Loucy (cell line): Measurements from ENCODE around the gene ANO1.

Source experiments
- H2AFZ ChIP-seq: fragments of 200-600 bp; sonication (generic); 2 replicates; pipeline ENCODE4 v1.6.0; 2016; ENCODE audit warnings: antibody characterized with exemption, mild to moderate bottlenecking, low read length, moderate library complexity
- H3F3A ChIP-seq: fragments of 200-600 bp; 2 replicates; pipeline ENCODE4 v1.6.0; 2016; ENCODE audit warnings: antibody characterized with exemption, low read depth, mild to moderate bottlenecking
- H3K27me3 ChIP-seq: fragments of 200-600 bp; sonication (generic); 2 replicates; pipeline ENCODE4 v1.6.1; 2014; ENCODE audit warnings: low read length, mild to moderate bottlenecking; ENCODE audit not compliant: insufficient read depth, poor library complexity, severe bottlenecking
- H3K36me3 ChIP-seq: fragments of 200-600 bp; sonication (generic); 2 replicates; pipeline ENCODE4 v1.6.1; 2016; ENCODE audit warnings: low read length; ENCODE audit not compliant: insufficient read depth
- H3K4me1 ChIP-seq: fragments of 200-600 bp; sonication (generic); 2 replicates; pipeline ENCODE4 v1.5.1; 2014; ENCODE audit warnings: low read length, mild to moderate bottlenecking; ENCODE audit not compliant: insufficient read depth, poor library complexity, severe bottlenecking
- H3K4me2 ChIP-seq: fragments of 200-600 bp; sonication (generic); 2 replicates; pipeline ENCODE4 v1.6.0; 2014; ENCODE audit warnings: antibody characterized with exemption, low read length, low read depth, mild to moderate bottlenecking; ENCODE audit not compliant: poor library complexity, severe bottlenecking
- H3K4me3 ChIP-seq: fragments of 200-600 bp; sonication (generic); 2 replicates; pipeline ENCODE4 v1.5.1; 2014; ENCODE audit warnings: low read length, mild to moderate bottlenecking, mixed read lengths; ENCODE audit not compliant: poor library complexity, severe bottlenecking
- H3K79me2 ChIP-seq: fragments of 200-600 bp; sonication (generic); 2 replicates; pipeline ENCODE4 v1.6.1; 2014; ENCODE audit warnings: low read length; ENCODE audit not compliant: insufficient read depth
- H3K9ac ChIP-seq: fragments of 200-600 bp; sonication (generic); 2 replicates; pipeline ENCODE4 v1.6.0; 2014; ENCODE audit warnings: mild to moderate bottlenecking, low read depth, low read length, moderate library complexity; ENCODE audit not compliant: poor library complexity, severe bottlenecking
- H3K9me2 ChIP-seq: fragments of 200-600 bp; sonication (generic); replicated peaks from 2 replicates; pipeline ENCODE4 v1.6.1; 2016; ENCODE audit warnings: low read depth, low read length, mixed read lengths
- H3K9me3 ChIP-seq: fragments of 200-600 bp; sonication (generic); 2 replicates; pipeline ENCODE4 v1.6.1; 2014; ENCODE audit warnings: mild to moderate bottlenecking, antibody characterized with exemption, low read length, low read depth; ENCODE audit not compliant: insufficient read depth
- H4K20me1 ChIP-seq: fragments of 200-600 bp; sonication (generic); 2 replicates; pipeline ENCODE4 v1.6.0; 2014; ENCODE audit warnings: antibody characterized with exemption, low read length, mild to moderate bottlenecking; ENCODE audit not compliant: insufficient read depth, poor library complexity, severe bottlenecking
- CTCF ChIP-seq: fragments of 200-600 bp; sonication (generic); conservative IDR thresholded peaks from 2 replicates; pipeline ENCODE4 v1.5.1; 2014; ENCODE audit warnings: mild to moderate bottlenecking, antibody characterized with exemption, low read length
- EZH2phosphoT487 ChIP-seq: fragments of 200-600 bp; IDR thresholded peaks from 2 replicates; pipeline ENCODE4 v1.6.1; 2018; ENCODE audit warnings: antibody characterized with exemption, mild to moderate bottlenecking, moderate library complexity, borderline replicate concordance

ANO1 gene

GRCh38 chr11:70209391-70209912, 131.3 kb downstream of the ANO1 start:
- H3F3A ChIP-seq = no peaks in the 10 kb centered on the region
- H3K79me2 ChIP-seq = peaks cover 40% of the 10 kb centered on the region
- H3K27me3 ChIP-seq = no peaks in the 10 kb centered on the region
- H3K4me3 ChIP-seq = no peak overlapping the region
- no peak overlapping the region for H2AFZ ChIP-seq
- TF ChIP-seq CTCF (no peak), EZH2phosphoT487 (no peak)
- no peak overlapping the region for H3K4me2 ChIP-seq
- no peak overlapping the region for H3K9ac ChIP-seq
- H3K36me3 ChIP-seq = peaks cover 20% of the 10 kb centered on the region; the same call in 1 of the 2 replicates
- H3K4me1 ChIP-seq = peaks cover 14% of the 10 kb centered on the region
- H3K9me3 ChIP-seq = no peaks in the 10 kb centered on the region
- H3K9me2 ChIP-seq = no peaks in the 10 kb centered on the region
- H4K20me1 ChIP-seq = peaks cover 44% of the 10 kb centered on the region

DNA sequence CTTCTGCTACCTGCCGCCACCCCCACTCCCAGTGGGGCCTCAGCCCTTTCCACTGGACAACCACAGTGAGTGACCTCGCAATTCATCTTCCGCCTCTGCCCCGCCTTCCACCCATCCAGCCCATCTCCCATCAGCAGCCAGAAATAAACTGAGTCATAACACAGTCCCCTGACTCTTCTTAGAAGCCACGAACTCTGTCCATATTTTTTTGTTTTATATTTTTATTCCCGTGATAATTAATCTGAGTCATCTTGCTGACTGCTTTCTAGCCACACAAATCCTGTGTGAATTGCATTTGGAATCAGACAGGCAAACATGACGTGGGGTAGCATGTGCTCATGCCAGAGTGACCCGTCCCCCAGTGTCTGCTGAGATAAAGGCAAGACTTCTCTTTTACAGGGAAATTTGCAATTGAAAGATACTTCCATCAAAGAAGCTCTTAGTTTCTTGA, 132.0 kb downstream of the ANO1 start:
- no peak for TF ChIP-seq EZH2phosphoT487
- no peak for TF ChIP-seq CTCF
- Histone ChIP-seq H3K36me3 (peaks cover 20% of the 10 kb centered on the region; the same call in 1 of the 2 replicates), H3K4me3 (no peak overlapping the region), H3F3A (no peaks in the 10 kb centered on the region), H2AFZ (no peak overlapping the region), H3K9me3 (no peaks in the 10 kb centered on the region), H4K20me1 (peaks cover 38% of the 10 kb centered on the region), H3K9me2 (no peaks in the 10 kb centered on the region), H3K9ac (no peak overlapping the region), H3K4me2 (no peak overlapping the region), H3K4me1 (peaks cover 8% of the 10 kb centered on the region), H3K27me3 (no peaks in the 10 kb centered on the region), H3K79me2 (peaks cover 34% of the 10 kb centered on the region)

- Histone ChIP-seq H3K79me2 (peaks cover 30% of the 10 kb centered on the region), H3K36me3 (peaks cover 20% of the 10 kb centered on the region; the same call in 1 of the 2 replicates), H3K27me3 (no peaks in the 10 kb centered on the region), H3F3A (no peaks in the 10 kb centered on the region), H3K4me3 (no peak overlapping the region), H3K4me2 (no peak overlapping the region), H3K9me3 (no peaks in the 10 kb centered on the region), H3K9me2 (no peaks in the 10 kb centered on the region), H4K20me1 (peaks cover 34% of the 10 kb centered on the region), H2AFZ (no peak overlapping the region), H3K9ac (no peak overlapping the region), H3K4me1 (peaks cover 4% of the 10 kb centered on the region)
- TF ChIP-seq EZH2phosphoT487 = no peak
- no peak for TF ChIP-seq CTCF
Observed at GRCh38 chr11:70210530-70210929, 132.4 kb downstream of the ANO1 start.
